ENCODE measurements around the gene VPS36.

- TF ChIP-seq CTCF (IDR thresholded peaks at IDR 0.05): no peak
- TF ChIP-seq POLR2AphosphoS5 (IDR thresholded peaks at IDR 0.05): no peak
- TF ChIP-seq POLR2A (IDR thresholded peaks at IDR 0.05): no peak
Observed at GRCh38 chr13:52406629-52407028, 43.8 kb downstream of the VPS36 start.

Data from sigmoid colon (tissue), 4 donors.